Measurements from ENCODE around the gene PRDX5. TPM values are rescaled to one million over a fixed set of nuclear protein-coding genes. Genes with fewer than 3 reads are reported as not detected.

PRDX5 gene
- total RNA-seq, 3 donors from 2014 or later = 78.3 to 96.8 (median 81.0) TPM

GRCh38 chr11:64361659-64362058 lies 43.7 kb downstream of the PRDX5 start:
- H3K9me3 Mint-ChIP-seq = no peaks in the 10 kb centered on the region
- no peak overlapping the region for H3K4me3 Mint-ChIP-seq
- peaks cover 22% of the 10 kb centered on the region for H3K4me1 Mint-ChIP-seq (ENCODE audit: low read depth)
- no peaks in the 10 kb centered on the region for H3K27me3 Mint-ChIP-seq (ENCODE audit: low read depth)
- ATAC-seq = no peak
- no peak for DNase-seq
- peaks cover 20% of the 10 kb centered on the region for H3K36me3 Mint-ChIP-seq (ENCODE audit: insufficient read depth)

- ATAC-seq = no peak
- H3K4me3 Mint-ChIP-seq = no peak overlapping the region
- H3K36me3 Mint-ChIP-seq (ENCODE audit: insufficient read depth) = peaks cover 22% of the 10 kb centered on the region
- no peaks in the 10 kb centered on the region for H3K27me3 Mint-ChIP-seq (ENCODE audit: low read depth)
- no peak for DNase-seq
- H3K9me3 Mint-ChIP-seq = no peaks in the 10 kb centered on the region
- H3K4me1 Mint-ChIP-seq (ENCODE audit: low read depth) = peaks cover 20% of the 10 kb centered on the region
Measured at GRCh38 chr11:64362339-64362738, 44.4 kb downstream of the PRDX5 start.

- H3K36me3 Mint-ChIP-seq (ENCODE audit: insufficient read depth) = peaks cover 28% of the 10 kb centered on the region
- H3K27me3 Mint-ChIP-seq (ENCODE audit: low read depth) = no peaks in the 10 kb centered on the region
- H3K9me3 Mint-ChIP-seq = no peaks in the 10 kb centered on the region
- DNase-seq (no peak), ATAC-seq (no peak)
- no peak overlapping the region for H3K4me3 Mint-ChIP-seq
- peaks cover 11% of the 10 kb centered on the region for H3K4me1 Mint-ChIP-seq (ENCODE audit: low read depth)
Measured at GRCh38 chr11:64364435-64364834, 46.5 kb downstream of the PRDX5 start.

- H3K9me3 Mint-ChIP-seq = no peaks in the 10 kb centered on the region
- no peak for ATAC-seq
- H3K27me3 Mint-ChIP-seq (ENCODE audit: low read depth) = no peaks in the 10 kb centered on the region
- peaks cover 6% of the 10 kb centered on the region for H3K4me1 Mint-ChIP-seq (ENCODE audit: low read depth)
- no peak for DNase-seq
- no peak overlapping the region for H3K4me3 Mint-ChIP-seq
- H3K36me3 Mint-ChIP-seq (ENCODE audit: insufficient read depth) = peaks cover 30% of the 10 kb centered on the region
Measured at GRCh38 chr11:64364911-64365310, 47.0 kb downstream of the PRDX5 start.

- Mint-ChIP-seq H3K27me3 (ENCODE audit: low read depth) (no peaks in the 10 kb centered on the region), H3K4me1 (ENCODE audit: low read depth) (no peaks in the 10 kb centered on the region), H3K9me3 (no peaks in the 10 kb centered on the region), H3K36me3 (ENCODE audit: insufficient read depth) (peaks cover 32% of the 10 kb centered on the region), H3K4me3 (no peak overlapping the region)
- ATAC-seq (no peak), DNase-seq (no peak)
Measured at GRCh38 chr11:64366751-64367150, 48.8 kb downstream of the PRDX5 start.

- peaks cover 24% of the 10 kb centered on the region for H3K36me3 Mint-ChIP-seq (ENCODE audit: insufficient read depth)
- ATAC-seq (no peak), DNase-seq (no peak)
- no peak overlapping the region for H3K4me3 Mint-ChIP-seq
- H3K4me1 Mint-ChIP-seq (ENCODE audit: low read depth) = no peaks in the 10 kb centered on the region
- H3K9me3 Mint-ChIP-seq = no peaks in the 10 kb centered on the region
- H3K27me3 Mint-ChIP-seq (ENCODE audit: low read depth) = no peaks in the 10 kb centered on the region
Measured at GRCh38 chr11:64367931-64368672, 50.2 kb downstream of the PRDX5 start.

- H3K4me3 Mint-ChIP-seq = no peak overlapping the region
- peaks cover 21% of the 10 kb centered on the region for H3K36me3 Mint-ChIP-seq (ENCODE audit: insufficient read depth)
- DNase-seq (no peak), ATAC-seq (no peak)
- H3K4me1 Mint-ChIP-seq (ENCODE audit: low read depth) = no peaks in the 10 kb centered on the region
- H3K9me3 Mint-ChIP-seq = no peaks in the 10 kb centered on the region
- no peaks in the 10 kb centered on the region for H3K27me3 Mint-ChIP-seq (ENCODE audit: low read depth)
Measured at GRCh38 chr11:64368673-64369074, 50.8 kb downstream of the PRDX5 start.

GRCh38 chr11:64369440-64370421 lies 51.8 kb downstream of the PRDX5 start:
- H3K4me3 Mint-ChIP-seq = no peak overlapping the region
- DNase-seq (no peak), ATAC-seq (no peak)
- peaks cover 16% of the 10 kb centered on the region for H3K36me3 Mint-ChIP-seq (ENCODE audit: insufficient read depth)
- H3K9me3 Mint-ChIP-seq = no peaks in the 10 kb centered on the region
- H3K4me1 Mint-ChIP-seq (ENCODE audit: low read depth) = no peaks in the 10 kb centered on the region
- H3K27me3 Mint-ChIP-seq (ENCODE audit: low read depth) = no peaks in the 10 kb centered on the region

GRCh38 chr11:64371201-64371600 lies 53.3 kb downstream of the PRDX5 start:
- H3K36me3 Mint-ChIP-seq (ENCODE audit: insufficient read depth) = peaks cover 16% of the 10 kb centered on the region
- ATAC-seq = no peak
- H3K4me3 Mint-ChIP-seq = no peak overlapping the region

More at GRCh38 chr11:64371201-64371600, 53.3 kb downstream of the PRDX5 start:
- no peak for DNase-seq
- H3K27me3 Mint-ChIP-seq (ENCODE audit: low read depth) = no peaks in the 10 kb centered on the region
- no peaks in the 10 kb centered on the region for H3K9me3 Mint-ChIP-seq
- H3K4me1 Mint-ChIP-seq (ENCODE audit: low read depth) = no peaks in the 10 kb centered on the region

Other genes starting within 250 kb of the PRDX5 start
- 10 to 100 TPM; 16.5 to 17.8 (median 17.1) TPM for gene MACROD1, start 152.0 kb upstream of the PRDX5 start, total RNA-seq
- 100 to 1,000 TPM; 439 to 477 (median 457) TPM for gene STIP1, start 131.9 kb upstream of the PRDX5 start, total RNA-seq
- 100 to 1,000 TPM; 368 to 444 (median 399) TPM for gene FERMT3, start 111.4 kb upstream of the PRDX5 start, total RNA-seq
- 10 to 100 TPM; 24.3 to 31.0 (median 28.6) TPM for gene TRPT1, start 91.9 kb upstream of the PRDX5 start, total RNA-seq
- 10 to 100 TPM; 82.4 to 88.3 (median 86.1) TPM for gene NUDT22, start 91.8 kb upstream of the PRDX5 start, total RNA-seq
- 10 to 100 TPM; 15.0 to 16.6 (median 16.1) TPM for gene DNAJC4, start 87.6 kb upstream of the PRDX5 start, total RNA-seq
- 10 to 100 TPM; 41.5 to 75.6 (median 53.2) TPM for gene VEGFB, start 83.5 kb upstream of the PRDX5 start, total RNA-seq
- gene FKBP2, start 77.0 kb upstream of the PRDX5 start, total RNA-seq = 10 to 100 TPM; 43.3 to 48.9 (median 44.4) TPM
- gene PPP1R14B, start 71.2 kb upstream of the PRDX5 start, total RNA-seq = 100 to 1,000 TPM; 417 to 505 (median 438) TPM
- 1 to 10 TPM; 6.2 to 8.2 (median 6.4) TPM for gene PLCB3, start 66.6 kb upstream of the PRDX5 start, total RNA-seq
- 10 to 100 TPM; 27.6 to 38.8 (median 36.6) TPM for gene BAD, start 33.5 kb upstream of the PRDX5 start, total RNA-seq
- 10 to 100 TPM; 43.1 to 46.2 (median 43.9) TPM for gene GPR137, start 32.3 kb upstream of the PRDX5 start, total RNA-seq
- gene KCNK4, start 26.8 kb upstream of the PRDX5 start, total RNA-seq = not detected
- gene CATSPERZ, start 17.8 kb upstream of the PRDX5 start, total RNA-seq = not detected
- 10 to 100 TPM; 81.5 to 93.4 (median 89.3) TPM for gene ESRRA, start 12.6 kb upstream of the PRDX5 start, total RNA-seq
- gene TRMT112, start 562 bp upstream of the PRDX5 start, total RNA-seq = 100 to 1,000 TPM; 432 to 461 (median 438) TPM
- 10 to 100 TPM; 87.4 to 97.9 (median 96.2) TPM for gene CCDC88B, start 22.1 kb downstream of the PRDX5 start, total RNA-seq
- gene RPS6KA4, start 41.0 kb downstream of the PRDX5 start, total RNA-seq = 10 to 100 TPM; 43.3 to 49.9 (median 48.1) TPM
- gene SLC22A11, start 237.8 kb downstream of the PRDX5 start, total RNA-seq = not detected